Thymus (tissue), 11 donors: Measurements from ENCODE around the gene RETREG1. TPM values are rescaled to one million over a fixed set of nuclear protein-coding genes. Genes with fewer than 3 reads are reported as not detected.
A peak's percentile ranks its signal among the peaks of the same experiment; 100 is the strongest.

ENCODE experiments used
- DNase-seq, 9 donors: peaks; one replicate each; pipeline ENCODE4 v3.0.0-alpha.2; 2013; ENCODE audit warnings: low spot score in 9 of 9, low read depth in 6 of 9, missing footprints in 1 of 9
- H3K27ac ChIP-seq, 2 donors: one replicate each; pipeline ENCODE4 v1.5.1; 2013; ENCODE audit warnings: control low read depth in 1 of 2, low read depth in 1 of 2, low read length in 1 of 2, mild to moderate bottlenecking in 1 of 2, moderate library complexity in 1 of 2
- H3K27me3 ChIP-seq, 2 donors: one replicate each; pipeline ENCODE4 v1.5.1; 2013; ENCODE audit warnings: low read length in 1 of 2; ENCODE audit not compliant: control insufficient read depth in 2 of 2, insufficient read depth in 1 of 2
- H3K36me3 ChIP-seq, 2 donors: one replicate each; pipeline ENCODE4 v1.5.1; 2013; ENCODE audit warnings: low read length in 1 of 2, mild to moderate bottlenecking in 1 of 2, moderate library complexity in 1 of 2; ENCODE audit not compliant: control insufficient read depth in 2 of 2, insufficient read depth in 2 of 2
- H3K4me1 ChIP-seq, 2 donors: one replicate each; pipeline ENCODE4 v1.5.1; 2013; ENCODE audit warnings: low read length in 2 of 2; ENCODE audit not compliant: control insufficient read depth in 2 of 2, insufficient read depth in 2 of 2
- H3K4me3 ChIP-seq, 2 donors: one replicate each; pipeline ENCODE4 v1.5.1; 2013; ENCODE audit warnings: low read length in 2 of 2, control low read depth in 1 of 2, mild to moderate bottlenecking in 1 of 2
- H3K9me3 ChIP-seq, 2 donors: one replicate each; pipeline ENCODE4 v1.5.1; 2013; ENCODE audit warnings: low read length in 1 of 2, mild to moderate bottlenecking in 1 of 2; ENCODE audit not compliant: control insufficient read depth in 2 of 2, insufficient read depth in 1 of 2
- WGBS: extraction: QIAGEN DNeasy Blood & Tissue Kit; methylation state at CpG from one replicate; pipeline ENCODE4 v1.1.7; 2013; 5-methylcytosine and 5-hydroxymethylcytosine counted together
- polyA plus RNA-seq: library from polyadenylated mRNA; stranded (reverse); fragments of 200-250 nt; gene quantifications from one replicate; pipeline ENCODE4 v1.2.3, GENCODE V29; 2013
- total RNA-seq: library from RNA; stranded (reverse); fragments of 120-200 nt; gene quantifications from one replicate; pipeline ENCODE4 v1.2.4, GENCODE V29; 2013
- donor health status: healthy.

The RETREG1 gene
- total and polyA plus RNA-seq, 2 donors: 34.1 to 37.7 TPM

DNA sequence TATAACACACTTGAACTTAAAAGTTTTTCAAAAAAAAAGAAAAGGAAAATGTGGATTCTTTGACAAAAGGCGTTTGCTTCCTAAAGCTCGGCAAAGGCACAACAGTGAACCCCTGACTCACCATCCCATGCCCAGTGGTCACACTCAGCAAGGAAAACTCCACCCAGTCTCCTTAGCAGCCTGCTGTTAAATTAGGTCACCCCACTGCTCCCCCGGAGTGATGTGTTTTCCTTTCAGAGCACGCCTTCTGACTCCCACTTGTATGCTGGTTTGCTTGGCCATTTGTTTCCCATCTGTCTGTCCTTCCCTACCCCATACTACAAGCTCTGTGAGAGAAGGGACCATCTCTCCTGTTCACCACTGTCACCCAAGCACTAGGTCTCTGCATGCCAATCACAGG, 23.8 kb downstream of the RETREG1 start:
- no peak for DNase-seq
- H3K27me3 ChIP-seq: no peaks in the 10 kb centered on the region
- peaks cover 0 to 6% of the 10 kb centered on the region in 2 donors for H3K36me3 ChIP-seq
- H3K27ac ChIP-seq: no peak overlapping the region
- no peaks in the 10 kb centered on the region for H3K9me3 ChIP-seq
- no peak overlapping the region for H3K4me3 ChIP-seq
- 95% methylated on average over 4 of the region's 4 CpGs for WGBS
- peaks cover 5 to 8% of the 10 kb centered on the region in 2 donors for H3K4me1 ChIP-seq

DNA sequence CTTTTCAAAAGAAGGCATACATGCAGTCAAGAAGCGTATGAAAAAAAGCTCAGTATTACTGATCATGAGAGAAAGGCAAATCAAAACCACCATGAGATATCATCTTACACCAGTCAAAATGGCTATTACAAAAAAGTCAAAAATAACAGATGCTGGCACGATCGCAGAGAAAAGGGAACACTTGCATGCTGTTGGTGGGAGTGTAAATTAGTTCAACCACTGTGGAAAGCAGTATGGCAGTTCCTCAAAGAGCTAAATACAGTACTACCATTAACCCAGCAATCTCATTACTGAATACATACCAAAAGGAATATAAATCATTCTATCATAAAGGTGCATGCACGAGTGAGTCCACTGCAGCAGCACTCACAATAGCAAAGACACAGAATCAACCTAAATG, 24.5 kb downstream of the RETREG1 start:
- peaks cover 0 to 6% of the 10 kb centered on the region in 2 donors for H3K36me3 ChIP-seq
- H3K4me3 ChIP-seq: no peak overlapping the region
- DNase-seq: no peak
- H3K27ac ChIP-seq: no peak overlapping the region
- peaks cover 5 to 8% of the 10 kb centered on the region in 2 donors for H3K4me1 ChIP-seq
- H3K9me3 ChIP-seq: no peaks in the 10 kb centered on the region
- H3K27me3 ChIP-seq: no peaks in the 10 kb centered on the region
- WGBS: 72% methylated on average over 4 of the region's 4 CpGs

DNA sequence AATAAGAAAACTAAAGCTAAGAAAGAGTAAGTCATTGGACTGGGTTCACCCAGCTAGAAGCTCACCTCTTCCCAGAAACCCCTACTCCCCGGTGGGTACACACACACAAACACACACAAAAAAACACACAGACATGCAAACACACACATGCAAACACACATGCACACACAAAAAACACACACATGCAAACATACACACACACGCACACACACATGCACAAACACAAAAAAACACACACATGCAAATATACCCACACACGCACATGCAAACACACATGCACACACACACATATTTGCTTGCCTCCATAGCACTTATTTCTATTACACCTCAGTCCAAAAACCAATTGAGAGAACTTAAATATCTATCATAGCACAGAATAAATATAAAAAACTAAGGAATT, 26.1 kb downstream of the RETREG1 start:
- DNase-seq: no peak
- whole genome bisulfite sequencing: 97% methylated on average over 3 of the region's 3 CpGs
- Histone ChIP-seq H3K27me3 (no peaks in the 10 kb centered on the region), H3K36me3 (peaks cover 0 to 8% of the 10 kb centered on the region in 2 donors), H3K9me3 (no peaks in the 10 kb centered on the region), H3K4me3 (no peak overlapping the region), H3K27ac (no peak overlapping the region), H3K4me1 (peaks cover 5 to 8% of the 10 kb centered on the region in 2 donors)

GRCh38 chr5:16589658-16590057, 27.1 kb downstream of the RETREG1 start:
- Histone ChIP-seq H3K4me1 (peaks cover 5 to 8% of the 10 kb centered on the region in 2 donors), H3K27ac (no peak overlapping the region), H3K27me3 (no peaks in the 10 kb centered on the region), H3K4me3 (no peak overlapping the region), H3K36me3 (peaks cover 0 to 9% of the 10 kb centered on the region in 2 donors), H3K9me3 (no peaks in the 10 kb centered on the region)
- no peak for DNase-seq
- WGBS: over 99% methylated on average over 3 of the region's 3 CpGs

GRCh38 chr5:16588434-16589214, 28.2 kb downstream of the RETREG1 start:
- Histone ChIP-seq H3K27me3 (no peaks in the 10 kb centered on the region), H3K27ac (no peak overlapping the region)
- WGBS: 98% methylated on average over 10 of the region's 10 CpGs

DNA sequence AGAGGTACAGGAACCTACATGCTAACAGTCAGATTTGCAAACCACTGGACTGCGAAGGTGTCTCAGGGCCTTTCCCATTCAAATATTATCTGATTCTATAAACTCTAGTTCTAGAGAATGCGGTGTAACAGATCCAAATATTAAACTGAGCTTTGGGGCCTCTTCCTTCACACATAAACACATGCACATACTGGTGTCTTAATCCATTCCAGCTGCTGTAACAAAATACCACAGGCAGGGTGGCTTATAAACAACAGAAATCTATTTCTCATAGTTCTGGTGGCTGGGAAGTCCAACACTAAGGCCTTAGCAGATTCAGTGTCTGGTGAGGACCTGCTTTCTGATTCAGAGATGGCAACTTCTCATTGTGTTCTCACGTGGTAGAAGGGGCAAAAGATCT, 30.2 kb downstream of the RETREG1 start:
- Histone ChIP-seq H3K4me3 (no peak overlapping the region), H3K27me3 (no peaks in the 10 kb centered on the region), H3K9me3 (no peaks in the 10 kb centered on the region), H3K27ac (no peak overlapping the region), H3K4me1 (peaks cover under 1 to 3% of the 10 kb centered on the region in 2 donors), H3K36me3 (peaks cover 0 to 9% of the 10 kb centered on the region in 2 donors)
- no peak for DNase-seq
- 97% methylated on average over 3 of the region's 3 CpGs for WGBS

More at GRCh38 chr5:16588434-16589214, 28.2 kb downstream of the RETREG1 start:
- no peak overlapping the region for H3K4me3 ChIP-seq
- no peaks in the 10 kb centered on the region for H3K9me3 ChIP-seq
- DNase-seq: no peak
- peaks cover 0 to 9% of the 10 kb centered on the region in 2 donors for H3K36me3 ChIP-seq
- peaks cover 5 to 8% of the 10 kb centered on the region in 2 donors for H3K4me1 ChIP-seq

DNA sequence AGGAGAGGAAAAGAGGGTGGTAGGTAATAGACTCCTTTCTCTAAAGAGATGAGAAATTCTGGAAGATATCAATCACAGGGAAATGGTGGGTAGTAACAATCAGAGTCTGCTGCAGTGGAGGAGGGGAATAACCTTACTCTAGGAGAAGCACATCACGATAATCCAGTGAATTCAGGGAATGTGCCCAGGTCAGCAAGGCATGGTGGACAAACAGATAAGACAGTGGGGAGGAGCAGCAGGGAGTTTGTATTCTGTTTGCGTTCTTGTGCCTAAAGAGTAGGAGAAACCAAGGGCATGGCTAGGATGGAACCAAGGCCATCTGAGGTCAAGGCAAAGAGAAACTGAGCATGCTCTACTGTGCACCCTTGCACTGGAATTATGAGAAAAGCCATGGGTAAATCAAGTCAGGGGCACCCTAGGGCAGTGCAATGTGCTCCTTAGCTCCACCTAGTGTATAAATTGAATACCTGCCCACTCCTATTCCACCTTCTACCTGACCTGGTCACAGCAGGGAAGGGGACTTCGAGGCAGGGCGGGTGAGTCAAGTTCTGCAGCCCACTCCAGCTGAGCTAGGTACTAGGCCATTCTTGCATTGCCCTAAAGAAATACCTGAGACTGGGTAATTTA, 31.6 kb downstream of the RETREG1 start:
- Histone ChIP-seq H3K27me3 (no peaks in the 10 kb centered on the region), H3K27ac (no peak overlapping the region), H3K4me3 (no peak overlapping the region), H3K36me3 (peaks cover 0 to 9% of the 10 kb centered on the region in 2 donors), H3K9me3 (no peaks in the 10 kb centered on the region), H3K4me1 (no peaks in the 10 kb centered on the region)
- 99% methylated on average over 4 of the region's 4 CpGs for WGBS
- DNase-seq: peak in 1 of 9 donors; percentile 7

DNA sequence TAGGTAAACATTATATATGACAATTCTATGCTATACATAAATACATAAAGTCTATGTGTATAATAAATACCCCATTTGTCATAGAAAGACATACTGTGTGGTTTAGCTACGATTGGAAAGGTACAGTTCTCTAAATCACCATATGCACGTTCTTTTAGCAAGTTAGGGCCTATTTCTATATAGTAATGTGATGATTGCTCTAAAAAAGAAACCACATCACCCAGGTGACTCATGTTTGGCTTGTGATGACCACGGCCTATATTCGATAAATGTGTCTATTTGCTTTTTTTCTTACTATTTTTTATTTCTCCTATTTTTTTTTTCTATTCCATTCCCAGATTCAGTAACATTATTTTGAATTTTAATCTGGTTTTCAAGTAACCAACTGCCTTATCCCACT, 34.7 kb downstream of the RETREG1 start:
- no peak for DNase-seq
- Histone ChIP-seq H3K27ac (no peak overlapping the region), H3K9me3 (no peaks in the 10 kb centered on the region), H3K4me1 (no peaks in the 10 kb centered on the region), H3K36me3 (peaks cover 0 to 3% of the 10 kb centered on the region in 2 donors), H3K4me3 (no peak overlapping the region), H3K27me3 (no peaks in the 10 kb centered on the region)
- WGBS: 97% methylated on average over 4 of the region's 4 CpGs

DNA sequence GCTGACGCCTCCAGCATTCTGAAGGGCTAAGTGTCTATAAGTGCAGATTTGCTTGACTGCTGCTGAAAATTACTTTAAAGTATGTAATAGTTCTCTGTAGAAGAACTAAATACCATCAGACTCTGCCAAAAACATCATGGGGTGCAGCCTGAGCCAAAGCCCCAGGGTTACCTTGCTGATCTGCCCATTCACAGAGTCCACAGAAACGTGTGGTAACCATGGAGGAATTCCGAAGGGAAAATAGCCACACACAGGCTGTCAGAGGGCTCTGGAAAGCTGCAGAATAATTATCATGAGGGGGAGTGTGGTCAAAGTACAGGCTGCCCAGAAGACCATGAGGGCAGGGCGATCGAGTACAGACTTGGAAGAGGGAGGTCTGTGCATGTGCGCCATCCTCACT, 36.4 kb downstream of the RETREG1 start:
- no peak overlapping the region for H3K27ac ChIP-seq
- H3K4me1 ChIP-seq: no peaks in the 10 kb centered on the region
- no peak overlapping the region for H3K4me3 ChIP-seq
- no peaks in the 10 kb centered on the region for H3K36me3 ChIP-seq
- no peaks in the 10 kb centered on the region for H3K9me3 ChIP-seq
- DNase-seq: no peak
- WGBS: 97% methylated on average over 6 of the region's 6 CpGs
- H3K27me3 ChIP-seq: no peaks in the 10 kb centered on the region
